NCI-H2029 treated with DMSO at 0.1 percent for 48 hours (cell line): ENCODE measurements around the gene KRTAP6-2.

Source experiments
- DNase-seq: peaks from one replicate; lab custom pipeline; 2025; lab: John Stamatoyannopoulos, UW

KRTAP6-2 gene

DNA sequence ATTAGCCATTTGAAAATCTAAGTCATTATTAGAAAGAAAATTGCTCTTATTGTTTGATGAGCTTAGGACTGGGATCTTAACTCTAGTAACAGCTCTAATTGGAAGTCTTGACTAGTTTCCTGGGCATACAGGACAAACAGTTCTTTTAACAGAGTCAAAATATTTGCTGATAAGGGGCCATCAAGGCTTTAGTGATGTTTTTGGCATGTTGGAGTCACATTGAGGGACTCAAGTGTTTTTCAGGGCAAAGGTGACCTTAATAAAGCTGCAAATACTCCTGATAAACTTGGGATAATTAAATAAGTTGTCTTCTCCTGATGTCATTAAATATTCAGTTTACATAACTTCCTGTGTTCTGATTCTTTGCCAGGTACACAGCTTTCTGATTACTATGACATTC lies 31.1 kb downstream of the KRTAP6-2 start:
- no peak for DNase-seq

DNA sequence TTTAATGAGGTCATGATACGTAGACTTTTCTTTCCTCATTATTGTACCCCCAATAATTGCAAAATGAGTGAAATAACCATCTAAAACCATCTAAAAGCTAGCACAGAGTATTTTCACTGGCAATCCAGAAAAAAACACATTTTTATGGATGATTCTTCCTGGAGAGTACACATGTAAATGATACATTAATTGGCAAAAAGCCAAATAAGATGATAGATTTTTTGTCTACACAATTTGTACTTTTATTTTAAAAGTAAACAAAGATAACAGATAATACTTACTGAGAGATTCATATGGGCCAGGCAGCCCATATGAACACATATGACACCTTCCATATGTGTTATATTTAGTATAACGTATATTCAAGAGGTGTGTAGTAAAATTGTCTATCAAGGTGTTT lies 35.1 kb downstream of the KRTAP6-2 start:
- DNase-seq = no peak

DNA sequence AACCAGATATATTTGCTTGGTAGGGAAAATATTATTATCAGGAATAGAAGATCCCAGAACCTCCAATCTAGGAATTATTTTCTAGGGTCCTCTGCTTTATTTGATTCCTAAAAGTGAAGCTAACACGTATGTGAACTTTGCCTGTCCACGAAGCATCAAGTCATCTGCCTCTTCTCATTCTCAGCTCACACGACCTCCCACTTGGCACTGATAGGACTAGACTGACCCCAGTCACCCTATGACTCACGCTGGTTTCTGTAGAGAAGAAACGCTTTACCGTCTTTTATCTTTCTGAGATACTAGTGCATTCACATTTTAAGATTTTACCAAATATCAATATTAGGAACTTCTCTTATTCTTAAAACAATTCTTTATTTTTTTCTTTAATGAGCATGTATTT lies 35.6 kb downstream of the KRTAP6-2 start:
- no peak for DNase-seq

DNA sequence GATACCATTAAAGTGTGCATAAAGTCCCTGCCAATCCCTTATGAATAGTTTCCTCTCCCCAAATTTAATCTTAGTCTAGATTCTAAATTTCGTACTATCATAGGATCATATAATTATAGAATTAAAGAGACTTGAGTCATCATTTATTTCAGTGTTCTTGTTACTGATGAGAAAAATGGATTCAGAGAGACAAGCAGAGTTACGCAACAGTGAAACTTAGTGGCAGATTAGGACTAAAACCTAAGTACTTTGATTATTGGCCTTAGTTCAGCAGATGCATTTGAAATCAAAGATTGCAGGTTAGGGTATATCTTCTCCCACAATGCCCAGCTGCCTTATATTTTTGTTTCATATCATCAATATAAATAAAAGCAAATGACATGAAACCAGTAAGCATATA lies 36.7 kb downstream of the KRTAP6-2 start:
- no peak for DNase-seq

GRCh38 chr21:30561264-30561895 lies 37.3 kb downstream of the KRTAP6-2 start, which contains the start of gene KRTAP19-7:
Gene KRTAP19-7, minus strand, starts transcription at chr21:30561314. Its CDS starts 25 bp downstream, at chr21:30561289.
- DNase-seq = no peak

GRCh38 chr21:30555095-30555494 lies 43.6 kb downstream of the KRTAP6-2 start:
- DNase-seq = no peak

GRCh38 chr21:30552782-30553181 lies 45.9 kb downstream of the KRTAP6-2 start:
- DNase-seq = no peak
